ENCODE measurements around the gene AFF3. TPM values are rescaled to one million over a fixed set of nuclear protein-coding genes. Genes with fewer than 3 reads are reported as not detected.

AFF3 gene
- total and polyA plus RNA-seq, 8 donors: 1.4 to 78.8 (median 14.7) TPM

- TF ChIP-seq POLR2A (IDR thresholded peaks at IDR 0.05) (no peak), POLR2AphosphoS5 (IDR thresholded peaks at IDR 0.05) (no peak), EP300 (IDR thresholded peaks at IDR 0.05) (no peak), CTCF (IDR thresholded peaks at IDR 0.05) (no peak)
- H3K27me3 ChIP-seq: no peaks in the 10 kb centered on the region
- intact Hi-C loops (cut with DNase I; ENCODE audit: low total_unique reads): loop anchor here (10.0 kb wide), 1 partner anchor 423 kb away; no protein-coding TSS in a partner anchor
- WGBS, 5 donors: 86 to 91% (median 90%) methylated on average over 7 of the region's 7 CpGs
- no peaks in the 10 kb centered on the region for H3K4me1 ChIP-seq
- no peak overlapping the region for H3K27ac ChIP-seq
- H3K4me3 ChIP-seq: no peak overlapping the region
- H3K36me3 ChIP-seq: peaks cover 0 to under 1% (median 0%) of the 10 kb centered on the region in 4 donors
- no peaks in the 10 kb centered on the region for H3K9me3 ChIP-seq
- DNase-seq: no peak
Measured at GRCh38 chr2:99821572-99821971, 320.8 kb downstream of the AFF3 start.

GRCh38 chr2:99821039-99821438, 321.4 kb downstream of the AFF3 start:
- TF ChIP-seq POLR2A (IDR thresholded peaks at IDR 0.05) (no peak), POLR2AphosphoS5 (IDR thresholded peaks at IDR 0.05) (no peak), CTCF (IDR thresholded peaks at IDR 0.05) (no peak), EP300 (IDR thresholded peaks at IDR 0.05) (no peak)
- H3K4me3 ChIP-seq: no peak overlapping the region
- H3K9me3 ChIP-seq: no peaks in the 10 kb centered on the region
- no peaks in the 10 kb centered on the region for H3K27me3 ChIP-seq
- DNase-seq: no peak
- H3K4me1 ChIP-seq: no peaks in the 10 kb centered on the region
- intact Hi-C loops (cut with DNase I; ENCODE audit: low total_unique reads): loop anchor here (10.0 kb wide), 1 partner anchor 424 kb away; no protein-coding TSS in a partner anchor
- 93 to 98% (median 96%) methylated on average over 3 of the region's 3 CpGs for WGBS, 5 donors
- H3K36me3 ChIP-seq: no peaks in the 10 kb centered on the region
- H3K27ac ChIP-seq: no peak overlapping the region

GRCh38 chr2:99819766-99820165, 322.6 kb downstream of the AFF3 start:
- DNase-seq: no peak
- Histone ChIP-seq H3K4me1 (no peaks in the 10 kb centered on the region), H3K36me3 (no peaks in the 10 kb centered on the region), H3K9me3 (no peaks in the 10 kb centered on the region), H3K4me3 (no peak overlapping the region), H3K27ac (no peak overlapping the region), H3K27me3 (no peaks in the 10 kb centered on the region)
- intact Hi-C loops (cut with DNase I; ENCODE audit: low total_unique reads): loop anchor here (10.0 kb wide), 1 partner anchor 425 kb away; no protein-coding TSS in a partner anchor
- TF ChIP-seq POLR2AphosphoS5 (IDR thresholded peaks at IDR 0.05): no peak
- TF ChIP-seq CTCF (IDR thresholded peaks at IDR 0.05): no peak
- no peak for TF ChIP-seq EP300 (IDR thresholded peaks at IDR 0.05)
- no peak for TF ChIP-seq POLR2A (IDR thresholded peaks at IDR 0.05)
- WGBS, 5 donors: 88 to 97% (median 95%) methylated on average over 7 of the region's 7 CpGs

GRCh38 chr2:99818842-99819241, 323.5 kb downstream of the AFF3 start:
- H3K4me1 ChIP-seq: no peaks in the 10 kb centered on the region
- H3K36me3 ChIP-seq: no peaks in the 10 kb centered on the region
- H3K9me3 ChIP-seq: no peaks in the 10 kb centered on the region
- 33 to 57% (median 41%) methylated on average over 2 of the region's 2 CpGs for WGBS, 5 donors
- H3K4me3 ChIP-seq: no peak overlapping the region
- no peak overlapping the region for H3K27ac ChIP-seq
- TF ChIP-seq CTCF (IDR thresholded peaks at IDR 0.05) (peak in 1 of 7 experiments; percentile 41), EP300 (IDR thresholded peaks at IDR 0.05) (no peak), POLR2A (IDR thresholded peaks at IDR 0.05) (no peak)
- intact Hi-C loops (cut with DNase I; ENCODE audit: low total_unique reads): no loop called here
- no peaks in the 10 kb centered on the region for H3K27me3 ChIP-seq
- DNase-seq: peak in 1 of 2 donors; percentile 39

Measured in stomach (tissue), 9 donors.